IMR-90 (cell line): ENCODE results near the gene PITRM1. TPM values are rescaled to one million over a fixed set of nuclear protein-coding genes. Genes with fewer than 3 reads are reported as not detected.

Source experiments
- ATAC-seq: fragments of 200-7000 bp; cut with Tn5 transposase; 2 replicates; pipeline ENCODE4 v1.9.1; 2020; ENCODE audit warnings: low read depth, mild to moderate bottlenecking, moderate library complexity
- BruUV-seq: library from RNA; stranded (reverse); fragments of 400-500 nt; replicated peaks from 2 replicates; lab custom pipeline; 2021; lab: Mats Ljungman, UMichigan
- CTCF ChIA-PET: fragments of 300-600 bp; formaldehyde crosslinking; extraction: SDS; loops from one replicate; lab custom pipeline; 2021; ENCODE audit warnings: antibody characterized with exemption; lab: Yijun Ruan, JAX
- POLR2A ChIA-PET: fragments of 300-600 bp; sonication (Branson Sonifier 250); formaldehyde crosslinking; loops from one replicate; lab custom pipeline; 2022; ENCODE audit warnings: antibody characterized with exemption; ENCODE audit not compliant: unreplicated experiment; lab: Charles Lee
- DNase-seq: peaks from one replicate; pipeline ENCODE4 v3.0.0; 2013
- H2AFZ ChIP-seq: replicated peaks from 2 replicates; pipeline ENCODE3; 2013; ENCODE audit warnings: low read length, mild to moderate bottlenecking; ENCODE audit not compliant: poor library complexity
- H2AK5ac ChIP-seq: 2 replicates; pipeline ENCODE4 v1.6.1; 2013; ENCODE audit warnings: low read depth, low read length, inconsistent platforms
- H2AK9ac ChIP-seq: replicated peaks from 2 replicates; pipeline ENCODE3; 2013; ENCODE audit warnings: mild to moderate bottlenecking, low read depth, low read length, moderate library complexity; ENCODE audit not compliant: poor library complexity
- H2BK120ac ChIP-seq: 2 replicates; pipeline ENCODE4 v1.6.1; 2013; ENCODE audit warnings: low read depth, low read length, inconsistent platforms
- H2BK15ac ChIP-seq: 3 replicates; pipeline ENCODE4 v1.6.1; 2013; ENCODE audit warnings: low read depth, low read length, inconsistent platforms
- H2BK20ac ChIP-seq: 2 replicates; pipeline ENCODE4 v1.6.1; 2013; ENCODE audit warnings: low read depth, mild to moderate bottlenecking, inconsistent platforms, low read length, moderate library complexity
- H2BK5ac ChIP-seq: 2 replicates; pipeline ENCODE4 v1.6.1; 2013; ENCODE audit warnings: mild to moderate bottlenecking, low read depth, low read length, inconsistent platforms; ENCODE audit not compliant: poor library complexity, severe bottlenecking
- H3K14ac ChIP-seq: replicated peaks from 2 replicates; pipeline ENCODE4 v1.6.1; 2013; ENCODE audit warnings: low read depth, low read length, inconsistent platforms
- H3K18ac ChIP-seq: 2 replicates; pipeline ENCODE4 v1.6.1; 2013; ENCODE audit warnings: low read depth, low read length, control low read depth
- H3K23ac ChIP-seq: 2 replicates; pipeline ENCODE4 v1.6.1; 2013; ENCODE audit warnings: low read depth, low read length, inconsistent platforms
- H3K27ac ChIP-seq: 2 replicates; pipeline ENCODE4 v1.5.1; 2013; ENCODE audit warnings: mild to moderate bottlenecking, control low read depth, low read length; ENCODE audit not compliant: insufficient read depth
- H3K27me3 ChIP-seq: 2 replicates; pipeline ENCODE4 v1.6.1; 2013; ENCODE audit warnings: low read length; ENCODE audit not compliant: control insufficient read depth, insufficient read depth
- H3K36me3 ChIP-seq: 2 replicates; pipeline ENCODE4 v1.6.1; 2013; ENCODE audit warnings: low read length, mixed read lengths; ENCODE audit not compliant: control insufficient read depth, insufficient read depth
- H3K4ac ChIP-seq: 2 replicates; pipeline ENCODE4 v1.6.1; 2013; ENCODE audit warnings: low read depth, low read length, inconsistent platforms
- H3K4me1 ChIP-seq: 2 replicates; pipeline ENCODE4 v1.6.1; 2013; ENCODE audit warnings: low read length, mixed read lengths; ENCODE audit not compliant: control insufficient read depth, insufficient read depth
- H3K4me2 ChIP-seq: 2 replicates; pipeline ENCODE4 v1.6.1; 2013; ENCODE audit warnings: low read depth, mild to moderate bottlenecking, control low read depth, low read length, moderate library complexity
- H3K4me3 ChIP-seq: 2 replicates; pipeline ENCODE4 v1.5.1; 2013; ENCODE audit warnings: low read depth, mild to moderate bottlenecking, control low read depth, low read length, moderate library complexity; ENCODE audit not compliant: insufficient read depth
- H3K56ac ChIP-seq: 2 replicates; pipeline ENCODE4 v1.6.1; 2013; ENCODE audit warnings: low read length, inconsistent platforms; ENCODE audit not compliant: insufficient read depth; ENCODE audit errors: extremely low read depth
- H3K79me1 ChIP-seq, 2 experiments: 2 replicates each; pipeline ENCODE4 v1.6.1; 2013; ENCODE audit warnings: low read length in 2 of 2, inconsistent platforms in 1 of 2, low read depth in 1 of 2
- H3K9ac ChIP-seq: 2 replicates; pipeline ENCODE4 v1.6.1; 2013; ENCODE audit warnings: low read depth, low read length, control low read depth
- H3K9me1 ChIP-seq: 2 replicates; pipeline ENCODE4 v1.6.1; 2013; ENCODE audit warnings: low read length, inconsistent platforms; ENCODE audit not compliant: insufficient read depth
- H3K9me3 ChIP-seq: 2 replicates; pipeline ENCODE4 v1.6.1; 2013; ENCODE audit warnings: low read length; ENCODE audit not compliant: control insufficient read depth, insufficient read depth
- H4K20me1 ChIP-seq: 2 replicates; pipeline ENCODE4 v1.6.1; 2013; ENCODE audit warnings: low read length, inconsistent platforms; ENCODE audit not compliant: insufficient read depth
- H4K5ac ChIP-seq: 2 replicates; pipeline ENCODE4 v1.6.1; 2013; ENCODE audit warnings: mild to moderate bottlenecking, low read depth, low read length, control low read depth
- H4K8ac ChIP-seq, 2 experiments: 2 replicates each; pipeline ENCODE4 v1.6.1; 2013; ENCODE audit warnings: low read depth in 2 of 2, low read length in 2 of 2, control low read depth in 1 of 2, inconsistent platforms in 1 of 2
- H4K91ac ChIP-seq: 2 replicates; pipeline ENCODE4 v1.6.1; 2013; ENCODE audit warnings: low read depth, low read length, inconsistent platforms; ENCODE audit not compliant: insufficient read depth
- CEBPB ChIP-seq: IDR thresholded peaks from 2 replicates; pipeline ENCODE4 v1.6.1; 2012; ENCODE audit warnings: low read depth, low read length, improper control_type of control experiment
- WGBS, 2 experiments: methylation state at CpG; one replicate each; pipeline versions ENCODE4 v1.1.5 to v1.1.7; 2013; ENCODE audit warnings: missing lambda C conversion rate in 2 of 2; ENCODE audit not compliant: insufficient read length in 1 of 2; ENCODE audit errors: extremely low coverage in 2 of 2; 5-methylcytosine and 5-hydroxymethylcytosine counted together
- dilution Hi-C: fragments of 300-500 bp; cut with HindIII; formaldehyde crosslinking; loops from one replicate; pipeline ENCODE4 v1.14.3; 2018; ENCODE audit warnings: low sequenced_read_pairs; ENCODE audit not compliant: unreplicated experiment
- in situ Hi-C: fragments of 300-500 bp; cut with MboI; formaldehyde crosslinking; loops from 3 replicates; pipeline ENCODE4 v1.14.3; 2019; ENCODE audit warnings: low sequenced_read_pairs, inconsistent platforms, mixed read lengths
- intact Hi-C: fragments of 100-400 bp; cut with micrococcal nuclease; formaldehyde crosslinking; loops from 2 replicates; pipeline ENCODE4 v1.10.0; 2022
- polyA plus RNA-seq, 3 experiments: library from polyadenylated mRNA; depleted of rRNA; stranded (reverse); fragments of >200 nt; gene quantifications; 2 replicates each; pipeline ENCODE4 v1.2.3, GENCODE V29; 2012; ENCODE audit warnings: low replicate concordance in 1 of 3
- total RNA-seq: library from RNA; depleted of rRNA; stranded (reverse); fragments of >200 nt; gene quantifications from 2 replicates; pipeline ENCODE4 v1.2.3, GENCODE V29; 2012

Gene PITRM1
- total and polyA plus RNA-seq, 2 of the 4 experiments (the other 2 are of a cell fraction), result 97.1 to 124 TPM

DNA sequence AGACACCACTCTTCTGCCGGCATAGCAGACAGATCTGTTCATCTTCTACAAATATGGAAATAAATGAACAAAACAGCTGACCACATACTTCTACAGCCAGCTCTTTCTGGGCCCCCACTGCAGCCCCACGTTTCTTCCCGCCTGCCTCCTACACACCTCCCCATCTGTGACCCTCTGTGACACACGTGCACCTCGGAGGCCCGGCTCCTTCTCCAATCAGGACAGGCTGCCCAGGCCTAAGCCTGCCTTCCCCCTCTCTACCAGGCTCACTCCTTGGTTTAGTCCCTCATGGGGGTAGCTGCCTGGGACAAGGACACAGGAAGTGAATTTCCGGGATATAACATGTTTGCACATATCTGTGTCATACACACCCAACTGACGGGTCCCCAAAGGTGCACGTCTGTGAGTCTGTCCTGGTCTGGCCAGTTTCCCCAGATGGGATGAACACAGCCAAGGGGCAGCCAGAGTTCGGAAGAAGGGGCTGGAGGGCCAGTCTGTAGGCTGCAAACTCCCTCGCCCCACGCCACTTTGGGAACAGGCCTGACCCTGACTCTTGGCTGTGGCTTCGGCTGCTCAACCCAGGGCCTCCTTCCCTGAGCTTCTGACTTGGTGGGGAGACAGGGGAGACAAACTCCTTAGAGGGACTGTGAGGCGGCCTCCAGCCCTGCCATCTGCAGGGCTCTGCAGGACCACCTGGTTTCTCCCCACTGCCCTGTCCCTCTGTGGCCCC lies 30.3 kb downstream of the PITRM1 start:
- H2BK15ac ChIP-seq, result no peak overlapping the region
- WGBS, 2 experiments, result 73% methylated on average over 3 of the region's 14 CpGs; no CpG with 5 or more reads in 1 of the 2 experiments
- peaks cover 4% of the 10 kb centered on the region for H4K20me1 ChIP-seq
- no peak overlapping the region for H3K27ac ChIP-seq
- dilution Hi-C loops (no loop called here), intact Hi-C loops (no loop called here), in situ Hi-C loops (no loop called here)
- peaks cover 2% of the 10 kb centered on the region; the same call in 1 of the 2 replicates for H3K4me1 ChIP-seq
- 0 out of 2 replicates have a peak, but pooled peaks cover 3% of the 10 kb centered on the region for H3K9me1 ChIP-seq
- H3K56ac ChIP-seq, result no peak overlapping the region
- peaks cover 80% of the 10 kb centered on the region for H3K36me3 ChIP-seq
- H3K9me3 ChIP-seq, result no peaks in the 10 kb centered on the region
- no peak overlapping the region for H3K4ac ChIP-seq
- no peak overlapping the region for H3K18ac ChIP-seq
- peaks cover 14 to 24% of the 10 kb centered on the region in 2 experiments for H3K79me1 ChIP-seq
- H2BK120ac ChIP-seq, result no peak overlapping the region
- no peak overlapping the region for H4K8ac ChIP-seq
- no peak overlapping the region for H3K4me2 ChIP-seq
- H3K14ac ChIP-seq, result no peak overlapping the region
- ChIA-PET POLR2A (no interaction called here), CTCF (no interaction called here)
- BruUV-seq, result no TSS peak
- H3K9ac ChIP-seq, result no peak overlapping the region
- ATAC-seq, result peak; percentile 18
- no peak overlapping the region for H2BK20ac ChIP-seq
- no peak overlapping the region for H2AFZ ChIP-seq
- no peak overlapping the region for H3K4me3 ChIP-seq
- H3K27me3 ChIP-seq, result no peaks in the 10 kb centered on the region
- no peak overlapping the region for H2AK5ac ChIP-seq
- no peak overlapping the region for H4K5ac ChIP-seq
- H2AK9ac ChIP-seq, result no peak overlapping the region
- H3K23ac ChIP-seq, result no peak overlapping the region
- H2BK5ac ChIP-seq, result no peak overlapping the region
- H4K91ac ChIP-seq, result no peak overlapping the region
- no peak for DNase-seq
- no peak for TF ChIP-seq CEBPB
